ENCODE data around the gene MBOAT7. TPM values are rescaled to one million over a fixed set of nuclear protein-coding genes. Genes with fewer than 3 reads are reported as not detected.

MBOAT7 gene
- polyA plus RNA-seq, 1 donor (not counting 4 experiments of a cell fraction or from before 2014, with no cell fraction given), result 41.3 TPM

GRCh38 chr19:54147676-54148075 is 41.7 kb downstream of the MBOAT7 start:
- Histone ChIP-seq H3K4me1 (ENCODE audit: control insufficient read depth, extremely low read depth, insufficient read depth, low read length) (no peaks in the 10 kb centered on the region), H3K9me1 (ENCODE audit: control insufficient read depth, extremely low read depth, insufficient read depth, low read length) (no peaks in the 10 kb centered on the region), H3K9ac (ENCODE audit: control insufficient read depth, extremely low read depth, insufficient read depth, low read length) (no peak overlapping the region), H3K9me3 (ENCODE audit: control insufficient read depth, low read depth, low read length) (no peaks in the 10 kb centered on the region), H3K27me3 (ENCODE audit: control insufficient read depth, extremely low read depth, insufficient read depth, low read length) (no peaks in the 10 kb centered on the region), H3K27ac (ENCODE audit: control insufficient read depth, insufficient read depth, low read length) (no peak overlapping the region), H3K4me2 (ENCODE audit: control insufficient read depth, extremely low read depth, insufficient read depth, low read depth, low read length) (no peak overlapping the region), H4K20me1 (ENCODE audit: control insufficient read depth, extremely low read depth, insufficient read depth, low read length) (peaks cover 4% of the 10 kb centered on the region), H2AFZ (ENCODE audit: control insufficient read depth, low read length) (no peak overlapping the region), H3K4me3 (ENCODE audit: control insufficient read depth in 2 of 3, extremely low read depth in 1 of 3, insufficient read depth in 2 of 3, low read depth in 1 of 3, low read length in 3 of 3) (no peak overlapping the region), H3K36me3 (ENCODE audit: control insufficient read depth in 2 of 2, extremely low read depth in 1 of 2, insufficient read depth in 2 of 2, low read length in 2 of 2) (peaks cover 53 to 64% of the 10 kb centered on the region in 2 experiments), H3K79me2 (ENCODE audit: control insufficient read depth, insufficient read depth, low read length) (peaks cover 2% of the 10 kb centered on the region)
- dilution Hi-C loops (cut with MboI; ENCODE audit: extremely low pct_ligation_motif_present, low sequenced_read_pairs), result no loop called here
- no peak for FAIRE-seq
- TF ChIP-seq CTCF (optimal IDR thresholded peaks at IDR 0.05 in 1 of 3, IDR thresholded peaks at IDR 0.05 in 1 of 3, conservative IDR thresholded peaks at IDR 0.05 in 1 of 3; ENCODE audit: extremely low read depth in 1 of 3, insufficient read depth in 2 of 3, low read length in 3 of 3), result no peak
- TF ChIP-seq EZH2 (IDR thresholded peaks at IDR 0.05; ENCODE audit: low read length), result no peak
- DNase-seq (ENCODE audit: low read depth, low spot score), result no peak

- Histone ChIP-seq H3K4me2 (ENCODE audit: control insufficient read depth, extremely low read depth, insufficient read depth, low read depth, low read length) (no peak overlapping the region), H2AFZ (ENCODE audit: control insufficient read depth, low read length) (no peak overlapping the region), H3K27me3 (ENCODE audit: control insufficient read depth, extremely low read depth, insufficient read depth, low read length) (no peaks in the 10 kb centered on the region), H3K9me1 (ENCODE audit: control insufficient read depth, extremely low read depth, insufficient read depth, low read length) (no peaks in the 10 kb centered on the region), H3K9ac (ENCODE audit: control insufficient read depth, extremely low read depth, insufficient read depth, low read length) (no peak overlapping the region), H4K20me1 (ENCODE audit: control insufficient read depth, extremely low read depth, insufficient read depth, low read length) (peaks cover 10% of the 10 kb centered on the region), H3K36me3 (ENCODE audit: control insufficient read depth in 2 of 2, extremely low read depth in 1 of 2, insufficient read depth in 2 of 2, low read length in 2 of 2) (peaks cover 56 to 57% of the 10 kb centered on the region in 2 experiments), H3K4me1 (ENCODE audit: control insufficient read depth, extremely low read depth, insufficient read depth, low read length) (no peaks in the 10 kb centered on the region), H3K4me3 (ENCODE audit: control insufficient read depth in 2 of 3, extremely low read depth in 1 of 3, insufficient read depth in 2 of 3, low read depth in 1 of 3, low read length in 3 of 3) (no peak overlapping the region), H3K9me3 (ENCODE audit: control insufficient read depth, low read depth, low read length) (no peaks in the 10 kb centered on the region), H3K79me2 (ENCODE audit: control insufficient read depth, insufficient read depth, low read length) (peaks cover 23% of the 10 kb centered on the region), H3K27ac (ENCODE audit: control insufficient read depth, insufficient read depth, low read length) (no peak overlapping the region)
- no peak for TF ChIP-seq CTCF (optimal IDR thresholded peaks at IDR 0.05 in 1 of 3, IDR thresholded peaks at IDR 0.05 in 1 of 3, conservative IDR thresholded peaks at IDR 0.05 in 1 of 3; ENCODE audit: extremely low read depth in 1 of 3, insufficient read depth in 2 of 3, low read length in 3 of 3)
- TF ChIP-seq EZH2 (IDR thresholded peaks at IDR 0.05; ENCODE audit: low read length), result no peak
- DNase-seq (ENCODE audit: low read depth, low spot score) (no peak), FAIRE-seq (no peak)
- dilution Hi-C loops (cut with MboI; ENCODE audit: extremely low pct_ligation_motif_present, low sequenced_read_pairs), result no loop called here
Observed at GRCh38 chr19:54145541-54146158, 43.7 kb downstream of the MBOAT7 start.

Measured in keratinocyte (primary cell).